ENCODE results near the gene MAPK6.

Gene MAPK6

GRCh38 chr15:52111517-52112202, 92.6 kb downstream of the MAPK6 start:
- in situ Hi-C loops (cut with HindIII; ENCODE audit: low sequenced_read_pairs), result no loop called here
- peak overlapping the region; percentile 30 for H3K4me3 ChIP-seq (ENCODE audit: low read depth, low read length)
- DNase-seq (ENCODE audit: low read depth), result no peak
- TF ChIP-seq CTCF (IDR thresholded peaks at IDR 0.05; ENCODE audit: low read depth, low read length, missing control alignments), result no peak

GRCh38 chr15:52112203-52112750, 93.3 kb downstream of the MAPK6 start:
- in situ Hi-C loops (cut with HindIII; ENCODE audit: low sequenced_read_pairs), result no loop called here
- peak overlapping the region; percentile 30 for H3K4me3 ChIP-seq (ENCODE audit: low read depth, low read length)
- no peak for DNase-seq (ENCODE audit: low read depth)
- TF ChIP-seq CTCF (IDR thresholded peaks at IDR 0.05; ENCODE audit: low read depth, low read length, missing control alignments), result peak; percentile 8

DNA sequence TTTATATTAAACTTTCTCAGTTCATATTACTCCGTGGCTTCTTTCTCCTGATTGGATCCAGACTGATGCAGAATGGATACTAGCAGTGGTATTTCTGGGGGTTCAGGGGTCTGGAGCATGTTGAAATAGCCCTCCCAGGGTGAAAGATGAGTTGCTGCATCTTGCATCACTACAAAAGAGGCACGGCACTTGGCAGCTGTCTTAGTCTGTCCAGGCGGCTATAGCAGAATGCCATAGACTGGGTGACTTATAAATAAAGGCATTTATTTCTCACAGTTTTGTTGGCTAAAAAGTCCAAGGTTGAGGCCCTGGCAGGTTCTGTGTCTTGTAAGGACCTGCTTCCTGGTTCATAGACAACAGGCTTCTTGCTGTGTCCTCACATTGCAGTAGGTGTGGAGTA, 94.2 kb downstream of the MAPK6 start:
- DNase-seq (ENCODE audit: low read depth), result no peak
- in situ Hi-C loops (cut with HindIII; ENCODE audit: low sequenced_read_pairs), result no loop called here

DNA sequence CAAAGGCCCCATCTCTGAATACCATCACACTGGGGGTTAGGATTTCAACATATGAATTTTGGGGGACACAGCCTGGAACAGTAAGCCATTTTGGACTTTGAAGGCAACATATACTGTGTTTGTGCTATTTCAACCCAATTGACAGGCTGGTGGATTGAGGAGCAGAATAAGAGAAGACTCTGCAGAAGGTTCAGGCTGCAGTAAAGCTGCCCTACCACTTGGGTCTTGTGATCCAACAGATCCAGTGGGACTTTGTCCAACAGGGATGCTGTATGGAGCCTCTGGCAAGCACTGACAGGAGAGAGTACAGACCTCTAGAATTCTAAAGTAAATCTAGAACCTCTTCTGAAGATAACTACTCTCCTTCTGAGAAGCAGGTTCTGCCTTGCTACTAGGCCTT, 94.7 kb downstream of the MAPK6 start:
- no peak overlapping the region for H3K4me3 ChIP-seq (ENCODE audit: low read depth, low read length)
- in situ Hi-C loops (cut with HindIII; ENCODE audit: low sequenced_read_pairs), result no loop called here
- DNase-seq (ENCODE audit: low read depth), result no peak
- no peak for TF ChIP-seq CTCF (IDR thresholded peaks at IDR 0.05; ENCODE audit: low read depth, low read length, missing control alignments)

More for the DNA sequence above, 94.2 kb downstream of the MAPK6 start:
- no peak for TF ChIP-seq CTCF (IDR thresholded peaks at IDR 0.05; ENCODE audit: low read depth, low read length, missing control alignments)
- no peak overlapping the region for H3K4me3 ChIP-seq (ENCODE audit: low read depth, low read length)

DNA sequence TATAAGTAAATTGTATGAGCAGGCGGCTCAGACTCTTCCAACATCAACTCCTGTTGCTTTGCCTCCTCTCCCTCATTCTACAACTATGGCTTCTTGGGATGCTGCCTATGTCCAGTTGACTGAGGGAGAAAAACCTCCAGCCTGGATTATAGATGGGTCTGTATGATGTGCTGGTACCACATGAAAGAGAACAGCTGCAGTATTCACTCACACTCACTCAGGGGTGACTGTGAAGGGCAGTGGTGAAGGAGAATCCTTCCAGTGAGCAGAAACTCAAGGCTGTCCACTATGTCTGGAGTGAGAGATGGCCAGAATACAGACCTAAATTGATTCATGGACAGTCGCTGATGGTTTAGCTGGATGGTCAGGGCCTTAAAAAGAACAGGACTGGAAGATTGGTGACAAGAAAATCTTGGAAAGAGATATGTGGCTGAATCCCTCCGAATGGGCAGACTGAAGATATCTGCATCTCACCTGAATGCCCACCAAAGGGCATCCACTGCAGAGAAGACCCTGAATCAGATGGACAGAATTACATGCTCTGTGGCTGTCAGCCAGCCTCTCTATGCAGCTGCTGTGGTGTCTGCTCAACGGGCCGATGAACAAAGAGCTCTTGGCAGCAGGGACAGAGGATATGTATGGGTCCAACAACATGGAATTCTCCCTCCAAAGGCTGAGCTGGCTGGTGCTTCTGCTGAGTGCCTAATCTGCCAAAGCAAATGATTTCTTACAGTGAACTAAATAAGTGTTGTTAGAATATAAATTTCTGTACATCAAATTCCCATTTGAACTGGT, 95.4 kb downstream of the MAPK6 start:
- no peak for TF ChIP-seq CTCF (IDR thresholded peaks at IDR 0.05; ENCODE audit: low read depth, low read length, missing control alignments)
- in situ Hi-C loops (cut with HindIII; ENCODE audit: low sequenced_read_pairs), result no loop called here
- no peak for DNase-seq (ENCODE audit: low read depth)
- H3K4me3 ChIP-seq (ENCODE audit: low read depth, low read length), result no peak overlapping the region

GRCh38 chr15:52115598-52116427, 96.8 kb downstream of the MAPK6 start:
- DNase-seq (ENCODE audit: low read depth), result no peak
- in situ Hi-C loops (cut with HindIII; ENCODE audit: low sequenced_read_pairs), result no loop called here
- no peak for TF ChIP-seq CTCF (IDR thresholded peaks at IDR 0.05; ENCODE audit: low read depth, low read length, missing control alignments)
- H3K4me3 ChIP-seq (ENCODE audit: low read depth, low read length), result no peak overlapping the region

Measured in astrocyte of the cerebellum (primary cell).